GM18505 (cell line): ENCODE data around the gene ROBO1.

ENCODE experiments used
- ATAC-seq: cut with Tn5 transposase; IDR thresholded peaks from one replicate; pipeline ENCODE4 v1.9.1; 2021; ENCODE audit not compliant: unreplicated experiment
- POLR2A ChIP-seq: IDR thresholded peaks from 4 replicates; pipeline ENCODE4 v1.6.1; 2011; ENCODE audit warnings: borderline replicate concordance; ENCODE audit not compliant: insufficient read depth, insufficient read length; ENCODE audit errors: extremely low read depth

Gene ROBO1

GRCh38 chr3:78867409-78868372 lies 900.1 kb downstream of the ROBO1 start:
- TF ChIP-seq POLR2A, result no peak
- ATAC-seq, result no peak

DNA sequence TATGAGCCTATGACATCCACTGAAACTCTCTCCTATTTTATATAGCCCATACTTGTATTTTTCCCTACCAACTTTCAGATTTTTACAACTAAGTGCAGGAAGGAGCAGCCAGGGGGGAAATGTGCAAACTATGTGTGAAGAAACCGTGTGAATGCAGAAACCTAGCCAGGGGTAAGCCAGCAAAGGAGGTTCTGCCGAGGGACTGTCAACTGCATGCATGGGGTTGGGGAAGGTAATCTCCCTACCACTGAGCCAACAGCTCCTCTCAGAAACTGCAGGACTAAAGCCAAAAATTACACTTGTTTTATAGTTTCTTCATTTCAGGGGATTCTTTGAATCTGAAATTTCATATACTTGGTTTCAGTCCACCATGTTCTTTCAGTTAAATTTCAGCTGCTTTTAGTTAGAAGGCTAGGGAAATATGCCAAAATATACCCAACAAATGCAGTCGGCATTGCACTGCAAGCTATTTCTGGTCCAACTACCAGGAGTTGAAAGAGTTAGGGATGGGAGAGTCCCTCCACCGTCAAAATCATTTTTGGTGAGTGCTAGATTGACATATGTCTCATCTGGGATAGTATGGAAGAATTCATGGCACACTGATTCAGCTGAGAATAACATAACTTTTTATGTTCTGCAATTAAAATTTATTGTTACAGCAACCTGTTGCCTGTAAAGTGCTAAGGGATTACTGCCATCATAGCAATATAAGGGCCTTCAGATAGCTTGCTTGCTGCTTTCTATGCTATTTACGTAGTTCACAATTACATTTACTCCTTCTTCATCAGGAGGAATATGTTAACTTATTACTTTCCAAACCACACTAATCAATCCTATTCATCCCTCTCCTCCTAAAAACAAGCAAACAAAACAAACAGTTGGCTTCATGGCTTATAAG lies 904.2 kb downstream of the ROBO1 start:
- no peak for ATAC-seq
- TF ChIP-seq POLR2A, result no peak

GRCh38 chr3:78861156-78861555 lies 906.6 kb downstream of the ROBO1 start:
- ATAC-seq, result no peak
- no peak for TF ChIP-seq POLR2A

- no peak for TF ChIP-seq POLR2A
- ATAC-seq, result no peak
Measured at GRCh38 chr3:78860567-78860966, 907.2 kb downstream of the ROBO1 start.

- no peak for TF ChIP-seq POLR2A
Measured at GRCh38 chr3:78858910-78859309, 908.9 kb downstream of the ROBO1 start.

DNA sequence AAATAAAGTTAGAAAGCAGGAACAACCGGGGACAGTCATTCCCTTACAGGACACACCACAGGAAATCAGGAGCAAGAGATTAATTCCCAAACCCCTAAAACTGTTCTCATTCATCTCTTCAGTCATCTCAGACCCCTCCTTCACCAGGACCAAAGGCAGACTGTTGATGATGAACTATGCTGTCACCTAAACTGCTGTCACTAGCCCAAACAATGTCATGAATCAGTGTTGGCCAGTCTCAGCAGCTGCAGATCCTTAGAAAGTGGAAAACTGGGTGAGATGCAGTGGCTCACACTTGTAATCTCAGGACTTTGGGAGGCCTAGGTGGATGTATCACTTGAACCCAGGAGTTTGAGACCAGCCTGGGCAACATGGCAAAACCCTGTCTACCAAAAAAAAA lies 909.6 kb downstream of the ROBO1 start:
- no peak for ATAC-seq
- TF ChIP-seq POLR2A, result no peak

More at GRCh38 chr3:78858910-78859309, 908.9 kb downstream of the ROBO1 start:
- ATAC-seq, result no peak

DNA sequence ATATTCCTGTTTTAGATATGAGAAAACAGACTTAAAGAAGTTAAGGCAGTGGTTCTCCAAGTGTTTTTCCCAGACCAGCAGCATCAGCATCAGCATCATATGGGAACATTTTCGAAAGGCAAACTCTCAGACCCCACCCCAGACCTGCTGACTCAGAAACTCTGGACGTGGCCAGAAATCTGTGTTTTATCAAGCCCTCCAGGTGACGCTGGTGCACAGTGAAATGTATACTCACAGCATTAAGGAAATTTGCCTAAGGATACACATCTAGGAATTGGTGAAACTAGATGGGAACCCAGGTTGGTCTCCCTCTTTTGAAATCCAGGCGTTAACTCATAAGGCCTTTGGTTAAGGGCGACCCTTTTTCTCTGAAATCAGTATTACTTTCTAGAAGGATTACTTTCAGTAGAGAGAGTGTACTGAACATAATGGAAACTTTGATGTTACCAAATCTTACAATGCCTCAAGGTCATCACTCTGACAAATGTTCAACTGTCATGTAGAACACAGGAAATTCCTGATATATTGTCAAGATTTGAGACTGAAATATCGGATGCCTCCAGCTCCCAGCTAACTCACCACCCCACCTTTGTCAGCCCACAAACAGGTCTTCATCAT lies 910.2 kb downstream of the ROBO1 start:
- no peak for ATAC-seq
- TF ChIP-seq POLR2A, result no peak

DNA sequence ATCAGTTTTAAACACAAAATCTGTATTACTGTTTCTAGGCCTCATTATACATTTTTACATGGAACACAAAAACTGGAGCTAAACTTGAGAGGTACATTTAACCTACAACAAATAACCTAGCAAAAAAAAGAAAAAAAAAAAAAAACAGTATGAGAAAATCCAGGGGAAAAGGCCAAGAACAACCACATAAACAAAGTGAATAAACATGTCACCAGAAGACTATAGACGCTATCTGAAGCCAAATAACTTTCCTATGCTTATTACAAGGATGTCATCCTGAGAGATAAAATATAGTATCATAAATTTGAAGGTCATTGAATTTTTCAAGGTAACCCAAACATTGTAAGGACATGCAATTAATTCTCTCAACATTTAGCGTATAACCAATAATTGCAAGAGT lies 911.6 kb downstream of the ROBO1 start:
- no peak for ATAC-seq
- TF ChIP-seq POLR2A, result no peak

GRCh38 chr3:78855190-78855589 lies 912.6 kb downstream of the ROBO1 start:
- TF ChIP-seq POLR2A, result no peak
- no peak for ATAC-seq

- no peak for ATAC-seq
- TF ChIP-seq POLR2A, result no peak
Measured at GRCh38 chr3:78848392-78849288, 919.2 kb downstream of the ROBO1 start.

GRCh38 chr3:78847603-78848002 lies 920.2 kb downstream of the ROBO1 start:
- no peak for ATAC-seq
- TF ChIP-seq POLR2A, result no peak

GRCh38 chr3:78847203-78847602 lies 920.6 kb downstream of the ROBO1 start:
- no peak for ATAC-seq
- TF ChIP-seq POLR2A, result no peak
